K562 (cell line): ENCODE data around the gene ANKRD34A. TPM values are rescaled to one million over a fixed set of nuclear protein-coding genes. Genes with fewer than 3 reads are reported as not detected.

Source experiments
- CHD1 ChIP-seq: fragments of 200-600 bp; sonication (generic); IDR thresholded peaks from one replicate; pipeline ENCODE4 v1.6.1; 2012; ENCODE audit warnings: mild to moderate bottlenecking, moderate library complexity, low read length, inconsistent platforms
- EP300 ChIP-seq: IDR thresholded peaks from 2 replicates; pipeline ENCODE4 v1.6.1; 2012; ENCODE audit warnings: low read length, improper control_type of control experiment
- ETS2 ChIP-seq: IDR thresholded peaks from 2 replicates; pipeline ENCODE4 v1.6.1; 2016; ENCODE audit warnings: borderline replicate concordance, missing genetic modification characterization, mild to moderate bottlenecking, moderate library complexity, missing compliant biosample characterization; ENCODE audit not compliant: poor library complexity, severe bottlenecking
- FOXA1 ChIP-seq: fragments of 450-650 bp; IDR thresholded peaks from 2 replicates; pipeline ENCODE4 v1.6.1; 2016; ENCODE audit warnings: mild to moderate bottlenecking, borderline replicate concordance
- HDGF ChIP-seq: fragments of 450-650 bp; IDR thresholded peaks from 2 replicates; pipeline ENCODE4 v1.6.1; 2016
- KLF16 ChIP-seq: IDR thresholded peaks from 2 replicates; pipeline ENCODE4 v1.6.1; 2016; ENCODE audit warnings: antibody characterized with exemption
- NONO ChIP-seq, 2 experiments: fragments of 200-400 bp in 1 of 2; fragments of 450-650 bp in 1 of 2; formaldehyde crosslinking in 1 of 2; IDR thresholded peaks; 2 replicates each; pipeline ENCODE4 v1.6.1; 2017; ENCODE audit warnings: low read depth in 2 of 2, mild to moderate bottlenecking in 2 of 2, moderate library complexity in 2 of 2, low read length in 1 of 2
- RFX7 ChIP-seq: fragments of 250-450 bp; sonication (Bioruptor Pico); IDR thresholded peaks from 2 replicates; pipeline ENCODE4 v1.5.1; 2021; ENCODE audit warnings: mild to moderate bottlenecking
- SIRT6 ChIP-seq: IDR thresholded peaks from one replicate; pipeline ENCODE4 v1.6.1; 2012; ENCODE audit warnings: low read depth, mild to moderate bottlenecking, control low read depth, inconsistent platforms, low read length, moderate library complexity
- SRF ChIP-seq, 2 experiments: fragments of 250-450, 450-650 bp in 1 of 2; sonication (Bioruptor Pico) in 1 of 2; sonication (generic) in 1 of 2; formaldehyde crosslinking; IDR thresholded peaks; 2 replicates each; pipeline versions ENCODE4 v1.5.0 to v1.5.1; 2020 to 2022; ENCODE audit warnings: mild to moderate bottlenecking in 1 of 2, missing genetic modification reagents in 1 of 2
- SRSF1 ChIP-seq: fragments of 200-400 bp; formaldehyde crosslinking; IDR thresholded peaks from 2 replicates; pipeline ENCODE4 v1.6.1; 2017; ENCODE audit warnings: mild to moderate bottlenecking, low read depth, low read length, moderate library complexity
- U2AF2 ChIP-seq: fragments of 200-400 bp; formaldehyde crosslinking; optimal IDR thresholded peaks from 2 replicates; pipeline ENCODE3; 2017; ENCODE audit warnings: low read depth, mild to moderate bottlenecking, low read length
- ZNF431 ChIP-seq: sonication (generic); formaldehyde crosslinking; IDR thresholded peaks from 2 replicates; pipeline ENCODE4 v1.8.0; 2022; ENCODE audit warnings: mild to moderate bottlenecking, missing genetic modification reagents
- ZNF644 ChIP-seq: fragments of 200-800 bp; sonication (Bioruptor generic); IDR thresholded peaks from 2 replicates; pipeline ENCODE4 v1.6.1; 2016; ENCODE audit warnings: low read depth, missing genetic modification characterization, missing compliant biosample characterization
- ZNF764 ChIP-seq: fragments of 250-450 bp; sonication (Bioruptor Pico); IDR thresholded peaks from 2 replicates; pipeline ENCODE4 v1.4.0; 2020; ENCODE audit warnings: low read depth, mild to moderate bottlenecking, moderate library complexity
- polyA plus RNA-seq, 8 experiments: library from polyadenylated mRNA; depleted of rRNA in 4 of 8; stranded (reverse) in 5 of 8; unstranded in 3 of 8; fragments of >200 nt; fragmentation: Nextera tagmentation in 2 of 8; fragmentation: Illumina TruSeq in 1 of 8; extraction: Ambion mirVana in 2 of 8; extraction: Trizol in 1 of 8; gene quantifications; 2 replicates each; pipeline versions ENCODE4 v1.2.1 to v1.2.3, GENCODE V29; 2011 to 2014; ENCODE audit warnings: inconsistent platforms in 1 of 8, missing spikeins in 1 of 8
- total RNA-seq, 7 experiments: library from RNA; depleted of rRNA in 6 of 7; stranded (reverse); fragments of >200 nt in 6 of 7; fragmentation: Illumina TruSeq in 2 of 7; extraction: Trizol in 2 of 7; gene quantifications; 2 replicates each; pipeline versions ENCODE4 v1.2.1 to v1.2.3, GENCODE V29; 2011 to 2021; ENCODE audit warnings: low replicate concordance in 1 of 7
- TF ChIP-seq, protein P1 (sequence below), 2 experiments: fragments of 450-650 bp; IDR thresholded peaks; 2 replicates each; pipeline ENCODE4 v1.6.1; 2018; ENCODE audit warnings: mild to moderate bottlenecking in 2 of 2, low read depth in 1 of 2; ENCODE audit not compliant: partially characterized antibody in 2 of 2
- TF ChIP-seq, protein P2 (sequence below): sonication (generic); formaldehyde crosslinking; IDR thresholded peaks from 2 replicates; pipeline ENCODE4 v1.8.0; 2022; ENCODE audit warnings: missing genetic modification reagents, mild to moderate bottlenecking, borderline replicate concordance
- TF ChIP-seq, protein P3 (sequence below): fragments of 250-450 bp; sonication (Bioruptor Pico); IDR thresholded peaks from 2 replicates; pipeline ENCODE4 v1.8.0; 2021; ENCODE audit warnings: mild to moderate bottlenecking, moderate library complexity
- TF ChIP-seq, protein P4 (sequence below): IDR thresholded peaks from 2 replicates; pipeline ENCODE4 v1.6.1; 2012; ENCODE audit warnings: low read depth, low read length, improper control_type of control experiment, borderline replicate concordance

ANKRD34A gene
- total and polyA plus RNA-seq, 9 of the 15 experiments (the other 6 are each of a cell fraction or from before 2014, with no cell fraction given): 0.06 to 1.6 (median 0.43) TPM

DNA sequence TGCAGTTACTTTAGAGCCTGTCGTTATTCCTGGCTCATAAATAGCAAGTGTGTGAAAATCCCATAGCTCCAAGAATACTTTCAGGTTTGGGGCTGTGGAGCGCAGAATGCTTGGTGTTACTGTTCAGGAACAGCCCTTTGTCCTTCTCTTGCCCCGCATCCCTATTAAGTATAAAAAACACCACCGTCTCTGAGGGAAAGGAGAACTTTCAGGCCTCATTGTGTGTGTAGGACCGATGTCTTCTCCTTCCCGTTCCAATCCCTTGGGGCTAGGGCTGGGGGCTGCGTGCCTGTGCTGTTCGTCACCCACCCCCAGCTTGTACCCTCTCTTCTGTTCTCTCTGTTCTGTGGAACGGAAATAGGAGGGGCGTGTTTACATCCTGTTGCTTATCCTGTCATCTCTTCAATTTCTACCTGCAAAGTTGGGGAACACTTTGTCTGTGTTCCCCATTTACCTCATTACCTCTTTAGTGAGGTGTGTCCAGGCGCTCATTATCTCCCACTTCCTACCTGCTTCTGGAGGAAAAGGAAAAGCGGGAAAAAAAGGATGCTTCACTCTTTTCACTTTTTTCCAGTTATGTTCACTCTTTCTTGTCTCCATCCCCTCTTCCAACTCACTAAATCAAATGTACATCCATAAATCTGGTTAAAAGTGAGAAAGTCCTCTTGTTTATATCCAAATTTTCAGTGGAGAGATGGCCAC lies 32.8 kb upstream of the ANKRD34A start (continued):
- TF ChIP-seq, protein P1, sequence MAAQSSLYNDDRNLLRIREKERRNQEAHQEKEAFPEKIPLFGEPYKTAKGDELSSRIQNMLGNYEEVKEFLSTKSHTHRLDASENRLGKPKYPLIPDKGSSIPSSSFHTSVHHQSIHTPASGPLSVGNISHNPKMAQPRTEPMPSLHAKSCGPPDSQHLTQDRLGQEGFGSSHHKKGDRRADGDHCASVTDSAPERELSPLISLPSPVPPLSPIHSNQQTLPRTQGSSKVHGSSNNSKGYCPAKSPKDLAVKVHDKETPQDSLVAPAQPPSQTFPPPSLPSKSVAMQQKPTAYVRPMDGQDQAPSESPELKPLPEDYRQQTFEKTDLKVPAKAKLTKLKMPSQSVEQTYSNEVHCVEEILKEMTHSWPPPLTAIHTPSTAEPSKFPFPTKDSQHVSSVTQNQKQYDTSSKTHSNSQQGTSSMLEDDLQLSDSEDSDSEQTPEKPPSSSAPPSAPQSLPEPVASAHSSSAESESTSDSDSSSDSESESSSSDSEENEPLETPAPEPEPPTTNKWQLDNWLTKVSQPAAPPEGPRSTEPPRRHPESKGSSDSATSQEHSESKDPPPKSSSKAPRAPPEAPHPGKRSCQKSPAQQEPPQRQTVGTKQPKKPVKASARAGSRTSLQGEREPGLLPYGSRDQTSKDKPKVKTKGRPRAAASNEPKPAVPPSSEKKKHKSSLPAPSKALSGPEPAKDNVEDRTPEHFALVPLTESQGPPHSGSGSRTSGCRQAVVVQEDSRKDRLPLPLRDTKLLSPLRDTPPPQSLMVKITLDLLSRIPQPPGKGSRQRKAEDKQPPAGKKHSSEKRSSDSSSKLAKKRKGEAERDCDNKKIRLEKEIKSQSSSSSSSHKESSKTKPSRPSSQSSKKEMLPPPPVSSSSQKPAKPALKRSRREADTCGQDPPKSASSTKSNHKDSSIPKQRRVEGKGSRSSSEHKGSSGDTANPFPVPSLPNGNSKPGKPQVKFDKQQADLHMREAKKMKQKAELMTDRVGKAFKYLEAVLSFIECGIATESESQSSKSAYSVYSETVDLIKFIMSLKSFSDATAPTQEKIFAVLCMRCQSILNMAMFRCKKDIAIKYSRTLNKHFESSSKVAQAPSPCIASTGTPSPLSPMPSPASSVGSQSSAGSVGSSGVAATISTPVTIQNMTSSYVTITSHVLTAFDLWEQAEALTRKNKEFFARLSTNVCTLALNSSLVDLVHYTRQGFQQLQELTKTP (IDR thresholded peaks at IDR 0.05; ENCODE audit: low read depth in 1 of 2, partially characterized antibody in 2 of 2): no peak
- TF ChIP-seq RFX7 (CRISPR knock-in tag) (no peak), HDGF (peak; percentile 90; the same call in 1 of the 2 replicates), ZNF431 (CRISPR knock-in tag) (no peak), ETS2 (tag) (no peak), ZNF764 (CRISPR knock-in tag) (no peak), SRF (CRISPR knock-in tag; IDR thresholded peaks at IDR 0.05) (no peak), KLF16 (no peak), SRSF1 (no peak), NONO (IDR thresholded peaks at IDR 0.05; ENCODE audit: low read depth in 2 of 2, low read length in 1 of 2) (no peak), EP300 (peak; percentile 52; the same call in 1 of the 2 replicates), FOXA1 (no peak), SIRT6 (no peak), U2AF2 (no peak), CHD1 (no peak), ZNF644 (tag) (no peak)
- TF ChIP-seq, protein P2, sequence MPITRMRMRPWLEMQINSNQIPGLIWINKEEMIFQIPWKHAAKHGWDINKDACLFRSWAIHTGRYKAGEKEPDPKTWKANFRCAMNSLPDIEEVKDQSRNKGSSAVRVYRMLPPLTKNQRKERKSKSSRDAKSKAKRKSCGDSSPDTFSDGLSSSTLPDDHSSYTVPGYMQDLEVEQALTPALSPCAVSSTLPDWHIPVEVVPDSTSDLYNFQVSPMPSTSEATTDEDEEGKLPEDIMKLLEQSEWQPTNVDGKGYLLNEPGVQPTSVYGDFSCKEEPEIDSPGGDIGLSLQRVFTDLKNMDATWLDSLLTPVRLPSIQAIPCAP (CRISPR knock-in tag): no peak
- TF ChIP-seq, protein P3, sequence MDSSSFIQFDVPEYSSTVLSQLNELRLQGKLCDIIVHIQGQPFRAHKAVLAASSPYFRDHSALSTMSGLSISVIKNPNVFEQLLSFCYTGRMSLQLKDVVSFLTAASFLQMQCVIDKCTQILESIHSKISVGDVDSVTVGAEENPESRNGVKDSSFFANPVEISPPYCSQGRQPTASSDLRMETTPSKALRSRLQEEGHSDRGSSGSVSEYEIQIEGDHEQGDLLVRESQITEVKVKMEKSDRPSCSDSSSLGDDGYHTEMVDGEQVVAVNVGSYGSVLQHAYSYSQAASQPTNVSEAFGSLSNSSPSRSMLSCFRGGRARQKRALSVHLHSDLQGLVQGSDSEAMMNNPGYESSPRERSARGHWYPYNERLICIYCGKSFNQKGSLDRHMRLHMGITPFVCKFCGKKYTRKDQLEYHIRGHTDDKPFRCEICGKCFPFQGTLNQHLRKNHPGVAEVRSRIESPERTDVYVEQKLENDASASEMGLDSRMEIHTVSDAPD (CRISPR knock-in tag): no peak
- TF ChIP-seq, protein P4, sequence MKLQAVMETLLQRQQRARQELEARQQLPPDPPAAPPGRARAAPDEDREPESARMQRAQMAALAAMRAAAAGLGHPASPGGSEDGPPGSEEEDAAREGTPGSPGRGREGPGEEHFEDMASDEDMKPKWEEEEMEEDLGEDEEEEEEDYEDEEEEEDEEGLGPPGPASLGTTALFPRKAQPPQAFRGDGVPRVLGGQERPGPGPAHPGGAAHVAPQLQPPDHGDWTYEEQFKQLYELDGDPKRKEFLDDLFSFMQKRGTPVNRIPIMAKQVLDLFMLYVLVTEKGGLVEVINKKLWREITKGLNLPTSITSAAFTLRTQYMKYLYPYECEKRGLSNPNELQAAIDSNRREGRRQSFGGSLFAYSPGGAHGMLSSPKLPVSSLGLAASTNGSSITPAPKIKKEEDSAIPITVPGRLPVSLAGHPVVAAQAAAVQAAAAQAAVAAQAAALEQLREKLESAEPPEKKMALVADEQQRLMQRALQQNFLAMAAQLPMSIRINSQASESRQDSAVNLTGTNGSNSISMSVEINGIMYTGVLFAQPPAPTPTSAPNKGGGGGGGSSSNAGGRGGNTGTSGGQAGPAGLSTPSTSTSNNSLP: no peak
